ENCODE data around the gene THAP12.

THAP12 gene

DNA sequence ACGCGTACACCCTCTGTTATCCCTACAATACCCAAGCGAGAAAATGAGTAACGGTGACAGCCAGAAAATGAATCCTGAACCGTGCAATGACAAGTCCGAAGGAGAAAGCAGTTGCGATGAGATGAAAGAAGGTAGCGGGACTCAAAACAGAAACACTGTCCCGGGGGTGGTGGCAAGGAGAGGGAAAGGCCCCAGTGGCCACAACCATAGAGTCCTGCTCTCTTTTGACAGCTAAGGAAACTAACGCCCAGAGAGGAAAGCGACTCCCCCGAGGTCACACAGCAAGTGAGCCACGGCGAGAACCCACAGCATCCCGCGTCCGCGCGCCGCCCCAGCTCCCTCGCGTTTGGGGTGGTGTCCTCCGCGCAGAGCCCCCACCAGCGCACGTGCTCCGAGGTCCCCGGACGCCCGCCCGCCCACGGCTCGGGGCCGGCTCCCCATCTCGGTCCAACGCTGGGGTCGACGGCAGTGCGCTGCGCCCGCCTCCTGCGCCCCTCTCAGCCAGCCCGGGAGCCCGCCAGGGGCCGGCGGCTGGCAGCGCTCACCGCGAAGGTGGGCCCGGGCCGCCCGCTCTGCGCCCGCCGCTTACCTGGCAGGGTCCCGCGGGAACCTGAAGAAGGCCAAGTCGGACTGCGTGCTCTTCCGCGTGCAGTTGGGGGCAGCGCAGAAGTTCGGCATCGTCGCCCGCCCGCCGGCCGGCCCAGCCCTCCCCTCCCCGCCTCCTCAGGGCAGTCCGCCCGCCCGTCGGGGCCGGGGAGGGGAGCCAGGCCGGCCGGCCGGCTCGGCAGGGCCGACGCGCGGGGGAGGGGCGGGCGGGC is 564 bp downstream of the THAP12 start:
- in situ Hi-C loops (cut with MboI; ENCODE audit: low sequenced_read_pairs), result no loop called here

DNA sequence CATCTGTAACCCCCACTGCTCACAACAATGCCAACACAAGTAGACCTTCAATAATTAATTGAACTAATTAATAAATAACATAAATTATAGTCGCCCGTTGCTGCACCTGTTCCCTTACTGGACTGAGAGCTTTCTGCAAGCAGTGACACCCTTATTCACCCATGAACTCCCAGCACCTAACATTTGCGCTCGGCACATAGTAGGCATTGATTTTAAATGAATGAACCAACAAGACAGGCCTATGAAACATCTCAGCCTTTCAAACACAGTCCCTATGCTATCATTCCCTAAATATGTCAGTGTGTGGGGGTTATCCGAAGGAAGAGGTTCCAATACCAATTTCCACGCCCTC is 1.1 kb downstream of the THAP12 start:
- in situ Hi-C loops (cut with MboI; ENCODE audit: low sequenced_read_pairs), result no loop called here

DNA sequence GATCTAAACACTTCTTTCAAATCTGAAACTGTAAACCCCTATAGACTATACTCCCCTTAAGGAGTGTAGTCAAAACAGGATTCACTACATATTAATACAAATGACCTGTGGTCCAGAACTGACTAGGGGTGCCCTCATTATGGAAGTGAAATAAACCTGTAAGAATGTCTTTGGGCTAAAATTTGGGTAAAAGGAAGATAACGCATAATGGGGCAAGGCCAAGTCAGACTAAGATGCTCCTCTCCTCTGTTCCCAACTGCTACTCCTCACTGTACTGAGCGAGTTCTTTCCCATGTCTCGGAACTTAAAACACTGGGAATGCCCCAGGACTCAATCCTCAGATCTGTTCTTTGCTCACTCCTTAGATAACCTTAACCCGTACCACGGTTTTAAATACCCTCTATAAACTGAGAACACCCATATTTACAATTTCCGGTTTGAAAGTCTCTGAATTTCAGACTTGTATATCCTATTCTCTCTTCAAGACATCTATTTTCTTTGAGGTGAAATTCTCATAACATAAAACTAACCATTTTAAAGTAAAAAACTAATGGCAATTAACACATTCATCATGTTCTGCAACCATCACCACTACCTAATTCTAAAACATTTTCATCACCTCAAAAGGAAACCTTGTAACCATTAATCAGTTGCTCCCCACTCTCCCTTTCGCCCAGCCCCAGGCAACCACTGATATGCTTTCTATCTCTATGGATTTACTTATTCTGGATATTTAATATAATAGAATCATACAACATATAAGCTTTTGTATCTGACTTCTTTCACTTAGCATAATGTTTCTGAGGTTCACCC is 4.0 kb downstream of the THAP12 start:
- in situ Hi-C loops (cut with MboI; ENCODE audit: low sequenced_read_pairs), result no loop called here

DNA sequence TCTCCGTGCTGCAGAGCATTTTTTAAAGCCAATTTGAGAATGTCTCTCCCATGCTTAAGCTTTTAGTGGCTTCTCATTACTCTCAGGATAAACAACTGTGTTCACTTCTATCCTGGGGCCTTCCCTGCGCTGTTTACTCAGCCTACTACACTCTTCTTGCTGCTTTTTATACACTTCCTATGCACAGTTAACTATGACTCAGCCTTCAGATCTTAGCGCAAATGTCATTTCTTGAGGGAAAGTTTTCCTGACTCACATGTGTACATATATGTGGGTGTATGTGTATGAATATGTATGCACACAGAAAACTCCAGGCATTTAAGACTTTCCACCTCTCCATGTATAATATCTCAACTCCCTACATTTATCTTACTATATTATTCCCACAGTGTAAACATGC is 9.8 kb downstream of the THAP12 start:
- in situ Hi-C loops (cut with MboI; ENCODE audit: low sequenced_read_pairs), result no loop called here

DNA sequence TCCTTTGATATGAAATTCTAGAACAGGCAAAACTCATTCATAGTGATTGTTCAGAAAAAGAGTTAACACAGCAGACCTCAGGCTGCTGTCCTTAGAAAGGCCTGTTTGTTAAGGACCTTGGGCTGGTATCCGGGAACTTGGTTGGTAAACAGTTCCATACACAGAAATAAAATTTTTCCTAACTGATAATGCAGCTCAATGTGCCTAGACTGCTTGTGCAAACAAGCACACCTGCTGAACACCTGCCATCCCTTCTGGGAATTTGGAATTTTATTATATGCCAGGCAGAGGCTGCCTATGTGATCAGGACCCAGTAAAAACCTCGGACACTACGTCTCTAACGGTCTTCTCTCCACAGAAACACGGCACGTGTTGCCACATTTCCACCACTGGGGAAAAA is 11.5 kb downstream of the THAP12 start:
- in situ Hi-C loops (cut with MboI; ENCODE audit: low sequenced_read_pairs), result no loop called here

DNA sequence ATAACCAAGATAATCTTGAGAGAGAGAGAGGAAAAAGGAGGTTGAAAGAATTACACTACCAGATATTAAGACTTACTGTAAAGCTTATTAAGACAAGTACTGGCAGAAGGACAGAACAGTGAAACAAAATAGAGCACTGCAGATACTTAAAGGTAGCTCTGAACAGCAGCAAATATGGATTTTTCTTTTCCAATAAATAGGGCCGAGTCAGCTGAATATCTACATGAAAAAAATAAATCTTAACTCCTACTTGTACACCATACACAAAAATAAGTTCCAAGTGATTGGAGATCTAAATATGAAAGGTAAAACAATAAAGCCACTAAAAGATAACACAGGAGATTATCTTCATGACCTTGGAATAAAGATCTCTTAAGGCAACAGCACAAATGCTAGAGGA is 12.4 kb downstream of the THAP12 start:
- in situ Hi-C loops (cut with MboI; ENCODE audit: low sequenced_read_pairs), result no loop called here

DNA sequence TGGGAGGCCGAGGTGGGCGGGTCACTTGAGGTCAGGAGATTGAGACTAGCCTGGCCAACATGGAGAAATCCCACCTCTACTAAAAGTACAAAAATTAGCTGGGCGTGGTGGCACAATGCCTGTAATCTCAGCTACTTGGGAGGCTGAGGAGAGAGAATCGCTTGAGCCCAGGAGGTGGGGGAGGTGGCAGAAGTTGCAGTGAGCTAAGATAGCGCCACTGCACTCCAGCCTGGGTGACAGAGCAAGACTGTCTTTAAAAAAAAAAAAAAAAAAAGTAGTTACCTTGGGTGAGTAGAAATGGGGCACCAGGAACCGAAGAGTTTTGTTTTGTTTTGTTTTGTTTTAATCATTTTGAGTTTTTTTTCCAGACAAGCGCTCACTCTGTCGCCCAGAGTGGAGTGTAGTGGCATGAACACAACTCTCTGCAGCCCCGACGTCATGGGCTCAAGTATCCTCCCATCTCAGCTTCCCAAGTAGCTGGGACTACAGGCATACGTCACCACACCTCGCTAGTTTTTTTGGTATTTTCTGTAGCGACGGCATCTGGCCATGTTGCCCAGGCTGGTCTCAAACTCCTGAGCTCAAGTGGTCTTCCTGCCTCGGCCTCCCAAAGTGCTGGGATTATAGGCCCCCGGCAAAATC is 15.8 kb downstream of the THAP12 start:
- in situ Hi-C loops (cut with MboI; ENCODE audit: low sequenced_read_pairs), result no loop called here

DNA sequence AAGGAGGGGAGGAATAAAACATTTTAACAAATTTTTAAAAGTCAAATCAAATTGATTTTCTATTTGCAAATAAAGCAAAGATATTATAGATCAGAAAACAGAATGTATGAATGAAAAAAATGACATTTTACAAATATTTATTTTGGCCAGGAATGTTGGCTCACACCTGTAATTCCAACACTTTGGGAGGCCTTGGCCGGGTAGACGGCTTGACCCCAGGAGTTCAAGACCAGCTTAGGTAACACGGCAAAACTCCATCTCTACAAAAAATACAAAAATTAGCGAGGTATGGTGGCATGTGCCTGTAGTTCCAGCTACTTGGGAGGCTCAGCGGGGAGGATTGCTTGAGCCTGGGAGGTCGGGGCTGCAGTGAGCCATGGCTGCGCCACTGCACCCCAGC is 18.2 kb downstream of the THAP12 start:
- in situ Hi-C loops (cut with MboI; ENCODE audit: low sequenced_read_pairs), result no loop called here

DNA sequence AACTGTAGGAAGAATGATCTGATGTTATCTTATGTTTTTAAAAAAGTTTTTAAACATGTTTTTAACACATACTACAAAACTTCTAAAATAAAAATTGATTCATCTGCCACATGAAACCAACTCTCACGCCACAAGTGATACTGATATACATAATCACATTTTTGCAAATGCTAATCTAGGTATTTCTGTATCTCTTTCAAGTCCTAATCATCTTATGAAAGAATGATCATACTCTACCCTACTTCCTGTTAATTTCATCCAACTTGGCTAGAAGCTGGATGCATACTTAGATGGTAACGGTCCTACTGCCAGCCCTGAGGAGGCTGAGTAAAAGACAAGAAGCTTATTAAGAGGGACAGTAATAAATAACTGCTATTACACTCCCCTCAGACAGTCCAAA is 19.2 kb downstream of the THAP12 start:
- in situ Hi-C loops (cut with MboI; ENCODE audit: low sequenced_read_pairs), result no loop called here

DNA sequence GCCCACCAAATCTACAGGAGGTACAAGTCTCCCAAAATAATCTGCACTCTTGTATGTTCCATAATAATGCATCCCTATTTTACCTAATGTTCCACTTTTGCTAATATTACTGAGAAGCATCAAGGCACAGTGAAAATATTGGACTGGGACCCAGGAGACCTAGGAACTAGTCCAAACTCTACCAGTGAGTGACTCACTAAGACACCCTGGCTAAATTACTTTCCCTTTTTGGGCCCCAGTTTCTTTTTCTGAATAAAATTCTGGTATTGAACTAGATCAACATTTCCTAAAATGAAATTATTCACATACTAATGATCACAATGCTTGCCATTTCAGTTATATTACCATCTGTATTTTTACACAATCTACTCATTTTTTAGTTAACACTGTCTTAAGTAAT is 19.6 kb downstream of the THAP12 start:
- in situ Hi-C loops (cut with MboI; ENCODE audit: low sequenced_read_pairs), result no loop called here

DNA sequence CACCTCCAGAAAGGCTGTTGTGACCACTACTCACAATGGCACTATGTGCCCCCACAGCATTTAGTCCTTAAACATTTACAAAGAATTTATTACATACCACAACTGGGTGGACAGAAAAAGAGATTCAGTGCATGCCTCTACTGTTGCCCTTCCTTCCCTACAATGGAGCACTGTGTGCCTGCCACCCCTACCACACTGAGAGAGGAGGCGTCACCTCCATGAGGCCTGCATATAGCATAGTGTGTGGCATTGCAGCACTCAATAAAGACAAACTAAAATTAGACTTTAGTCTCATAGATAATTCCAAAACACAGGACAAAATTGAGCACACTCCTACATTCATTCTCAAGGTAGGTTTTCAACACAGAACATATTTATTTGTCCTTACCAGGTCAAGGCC is 25.8 kb downstream of the THAP12 start:
- in situ Hi-C loops (cut with MboI; ENCODE audit: low sequenced_read_pairs), result no loop called here

DNA sequence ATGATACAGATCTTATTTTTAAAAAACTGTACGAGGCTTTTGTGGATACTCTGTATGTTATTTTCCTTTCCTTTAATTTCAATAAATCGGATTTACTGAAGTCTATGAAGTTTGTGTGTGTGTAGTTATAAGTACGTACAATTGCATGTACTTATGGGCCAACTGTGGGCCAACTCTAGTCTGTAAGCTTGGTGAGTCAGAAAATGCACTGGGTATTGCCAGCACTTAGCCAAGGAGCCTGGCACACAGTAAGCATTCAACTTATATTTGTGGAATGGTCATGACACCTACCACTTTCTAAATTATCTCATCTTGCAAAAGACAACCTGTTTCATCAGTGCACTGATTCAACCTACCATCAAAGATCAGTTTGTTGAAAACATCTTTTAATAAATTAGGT is 32.6 kb downstream of the THAP12 start:
- in situ Hi-C loops (cut with MboI; ENCODE audit: low sequenced_read_pairs), result no loop called here

DNA sequence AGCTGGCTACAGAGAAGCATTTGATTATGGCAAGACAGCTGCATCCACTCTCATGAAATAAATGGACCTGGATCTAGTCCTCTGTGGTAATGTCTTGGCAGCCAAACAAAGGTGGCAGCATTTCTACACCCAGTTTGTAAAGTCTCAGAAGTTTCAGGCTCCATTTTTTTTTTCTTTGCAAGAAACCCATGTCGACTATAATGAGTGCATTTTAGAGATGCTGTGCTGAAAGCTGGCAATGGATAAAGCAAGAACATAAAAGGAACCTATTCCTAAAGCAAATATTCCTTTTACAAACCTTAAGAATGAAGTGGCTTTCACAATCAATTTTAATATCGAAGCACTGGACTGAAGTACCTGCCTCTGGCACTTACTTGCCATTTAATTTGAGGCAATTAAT is 33.5 kb downstream of the THAP12 start:
- in situ Hi-C loops (cut with MboI; ENCODE audit: low sequenced_read_pairs), result no loop called here

DNA sequence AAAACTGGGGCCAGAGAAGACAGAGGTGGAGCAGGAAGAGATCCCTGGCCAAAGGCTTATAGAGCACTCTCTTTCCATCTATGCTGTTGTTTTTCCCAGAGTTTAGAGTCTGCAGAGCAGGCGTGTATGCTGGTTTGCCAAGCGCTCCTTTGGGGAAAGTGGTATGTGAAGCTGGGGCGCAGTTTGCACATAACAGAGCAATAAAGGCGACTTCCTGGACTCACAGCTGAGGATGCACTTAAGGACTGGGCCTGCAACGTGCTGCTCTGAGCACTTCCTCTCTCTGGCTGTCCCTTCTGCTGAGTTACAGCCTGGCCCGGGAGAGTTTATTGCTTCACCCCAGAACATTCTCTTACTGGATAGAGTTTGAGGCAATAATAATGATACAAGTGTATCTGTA is 41.7 kb downstream of the THAP12 start:
- in situ Hi-C loops (cut with MboI; ENCODE audit: low sequenced_read_pairs), result no loop called here

DNA sequence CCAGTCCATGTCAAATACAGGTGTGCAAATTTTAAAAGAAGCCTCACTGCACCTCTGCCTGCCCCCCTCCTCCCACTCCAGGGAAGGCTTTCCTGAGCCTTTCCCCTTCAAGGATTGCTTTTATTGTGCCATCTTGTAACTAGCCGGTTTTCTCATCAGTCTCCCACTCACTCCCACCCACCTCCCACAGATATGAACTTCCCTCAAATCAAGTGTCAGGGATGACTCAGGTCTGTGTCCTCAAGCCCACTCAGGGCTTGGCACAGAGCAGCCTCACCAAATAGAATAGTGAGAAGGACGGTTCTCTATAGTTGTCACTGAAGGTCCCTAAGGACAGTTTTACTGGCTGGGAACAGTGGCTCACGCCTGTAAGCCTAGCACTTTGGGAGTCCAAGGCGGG is 43.0 kb downstream of the THAP12 start:
- in situ Hi-C loops (cut with MboI; ENCODE audit: low sequenced_read_pairs), result no loop called here

DNA sequence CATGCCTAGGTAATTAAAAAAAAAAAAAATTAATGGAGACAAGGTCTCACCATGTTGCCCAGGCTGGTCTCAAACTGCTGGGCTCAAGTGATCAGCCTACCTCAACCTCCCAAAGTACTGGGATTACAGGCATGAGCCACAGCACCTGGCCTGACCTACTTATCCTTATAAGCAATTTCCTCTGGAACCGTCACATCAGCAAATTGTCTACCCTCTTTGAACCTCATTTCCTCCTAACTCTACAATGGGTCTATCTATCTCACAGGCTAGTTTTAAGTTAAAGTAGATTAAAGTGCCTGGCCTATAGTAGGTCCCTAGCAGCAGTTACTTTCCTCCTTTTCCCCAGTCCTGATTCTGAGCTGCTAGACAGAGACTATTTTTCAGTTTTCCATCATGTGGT is 43.5 kb downstream of the THAP12 start:
- in situ Hi-C loops (cut with MboI; ENCODE audit: low sequenced_read_pairs), result no loop called here

DNA sequence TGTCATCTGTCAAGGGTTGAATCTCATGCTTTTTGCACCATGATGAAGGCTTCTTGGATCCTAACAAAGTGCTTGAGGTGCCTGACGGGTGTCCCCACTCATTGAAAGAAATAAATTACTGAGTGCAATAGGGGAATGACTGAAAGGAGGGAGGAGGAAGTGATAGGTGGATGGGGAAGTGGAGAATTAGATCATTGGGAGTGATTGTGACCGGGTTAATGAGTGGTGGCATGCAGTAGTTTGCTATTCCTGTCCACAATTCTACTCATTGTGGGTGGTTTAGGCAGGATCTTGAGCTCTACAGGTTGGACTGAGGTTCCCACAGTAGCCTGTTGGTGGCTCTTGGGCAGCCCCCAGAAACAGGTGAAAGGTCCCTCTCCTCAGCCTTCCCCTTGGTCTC is 44.3 kb downstream of the THAP12 start:
- in situ Hi-C loops (cut with MboI; ENCODE audit: low sequenced_read_pairs), result no loop called here

DNA sequence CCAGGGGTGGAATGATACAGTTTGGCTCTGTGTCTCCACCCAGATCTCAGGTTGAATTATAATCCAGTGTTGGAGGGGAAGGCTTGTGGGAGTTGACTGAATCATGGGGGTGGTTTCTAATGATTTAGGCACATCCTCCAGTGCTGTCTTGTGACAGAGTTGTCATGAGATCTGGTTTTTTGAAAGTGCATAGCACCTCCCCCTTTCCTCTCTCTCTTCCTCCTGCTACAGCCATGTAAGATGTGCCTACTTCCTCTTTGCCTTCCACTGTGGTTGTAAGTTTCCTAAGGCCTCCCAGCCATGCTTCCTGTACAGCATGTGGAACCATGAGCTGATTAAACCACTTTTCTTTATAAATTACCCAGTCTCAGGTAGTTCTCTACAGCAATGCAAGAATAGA is 45.1 kb downstream of the THAP12 start:
- in situ Hi-C loops (cut with MboI; ENCODE audit: low sequenced_read_pairs), result no loop called here

DNA sequence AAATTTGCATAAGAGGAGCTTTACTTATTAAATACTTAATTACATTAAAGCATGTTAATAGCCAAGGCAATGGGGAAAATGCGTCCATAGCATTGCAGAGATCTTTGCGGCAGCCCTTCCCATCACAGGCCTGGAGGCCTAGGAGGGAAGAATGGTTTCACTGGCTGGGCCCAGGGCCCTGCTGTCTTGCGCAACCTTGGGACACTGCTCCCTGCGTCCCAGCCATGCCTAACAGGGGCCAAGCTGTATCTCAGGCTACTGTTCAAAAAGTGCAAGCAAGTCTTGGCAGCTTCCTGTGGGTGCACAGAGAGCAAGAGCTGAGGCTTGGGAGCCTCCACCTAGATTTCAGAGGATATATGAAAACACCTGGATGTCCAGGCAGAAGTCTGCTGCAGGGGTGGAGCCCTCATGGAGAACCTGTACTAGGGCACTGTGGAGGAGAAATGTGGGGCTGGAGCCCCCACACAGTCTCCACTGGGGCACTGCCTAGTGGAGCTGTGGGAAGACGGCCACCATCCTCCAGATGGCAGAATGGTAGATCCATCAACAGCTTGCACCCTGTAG is 46.0 kb downstream of the THAP12 start:
- in situ Hi-C loops (cut with MboI; ENCODE audit: low sequenced_read_pairs), result no loop called here

DNA sequence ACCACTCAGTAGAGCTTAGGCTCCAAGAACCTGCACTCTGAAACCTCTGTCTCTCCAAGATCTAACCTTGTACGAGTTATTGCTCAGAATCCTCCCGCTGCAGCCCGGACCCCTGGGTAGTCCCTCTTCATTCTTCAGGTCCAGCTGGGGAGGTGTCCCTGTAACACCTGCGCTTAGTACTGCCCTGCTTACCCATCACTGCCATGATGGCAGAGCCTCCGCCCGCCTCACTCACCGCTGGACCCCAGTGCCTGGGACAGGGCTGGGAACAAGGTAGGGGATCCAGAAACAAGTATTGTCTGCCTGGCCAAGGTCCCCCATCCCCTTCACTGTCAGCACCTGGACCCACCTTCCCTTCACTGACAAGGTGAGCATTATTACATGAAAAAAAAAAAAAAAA is 50.3 kb downstream of the THAP12 start:
- in situ Hi-C loops (cut with MboI; ENCODE audit: low sequenced_read_pairs), result no loop called here

DNA sequence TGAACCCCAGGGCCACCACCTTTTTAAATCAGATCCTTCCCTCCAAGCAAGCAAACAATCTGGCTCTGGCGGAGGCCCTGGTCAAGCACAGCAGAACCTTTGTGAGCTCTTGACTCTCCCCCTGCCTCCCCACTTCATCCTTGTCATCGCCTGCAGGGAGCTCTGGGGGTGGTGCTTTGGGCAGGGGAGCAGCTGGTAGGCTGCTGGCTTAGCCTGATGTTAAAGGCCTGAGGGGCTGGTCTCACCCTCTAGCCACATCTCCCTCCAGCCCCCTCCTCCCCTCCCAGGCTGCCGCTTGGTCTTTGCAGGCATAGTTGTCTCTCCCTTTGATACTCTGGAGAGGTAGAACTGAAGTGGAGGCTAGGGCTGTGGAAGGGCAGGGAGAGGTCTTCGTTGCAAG is 50.9 kb downstream of the THAP12 start:
- in situ Hi-C loops (cut with MboI; ENCODE audit: low sequenced_read_pairs), result no loop called here

All from hTERT RPE-1 (cell line).